ENCODE data around the gene SPOP. TPM values are rescaled to one million over a fixed set of nuclear protein-coding genes. Genes with fewer than 3 reads are reported as not detected.

Gene SPOP
- total RNA-seq, 1 experiment from 2014 or later: 52.3 TPM

GRCh38 chr17:49723423-49723822, 45.5 kb upstream of the SPOP start:
- no peak for DNase-seq (ENCODE audit: unreplicated experiment)
- no peak overlapping the region for H3K4me3 Mint-ChIP-seq (ENCODE audit: unreplicated experiment)
- BruUV-seq (replicated peaks): no TSS peak
- no peaks in the 10 kb centered on the region for H3K27me3 Mint-ChIP-seq (ENCODE audit: insufficient read depth, unreplicated experiment)
- CTCF ChIA-PET: interaction anchor here (1.0 kb wide), 1 partner anchor 15 kb away, joined by 5 read pairs; no protein-coding TSS in a partner anchor
- TF ChIP-seq CTCF (IDR thresholded peaks at IDR 0.05; ENCODE audit: unreplicated experiment): no peak
- POLR2A ChIA-PET: no interaction called here
- H3K4me1 Mint-ChIP-seq (ENCODE audit: insufficient read depth, unreplicated experiment): no peaks in the 10 kb centered on the region
- no peaks in the 10 kb centered on the region for H3K9me3 Mint-ChIP-seq (ENCODE audit: unreplicated experiment)
- H3K27ac Mint-ChIP-seq (ENCODE audit: low read depth, unreplicated experiment): no peak overlapping the region
- intact Hi-C loops (cut with micrococcal nuclease): no loop called here
- no peaks in the 10 kb centered on the region for H3K36me3 Mint-ChIP-seq (ENCODE audit: insufficient read depth, unreplicated experiment)

- no peak overlapping the region for H3K27ac Mint-ChIP-seq (ENCODE audit: low read depth, unreplicated experiment)
- CTCF ChIA-PET: interaction anchor here (0.7 to 1.1 kb wide), 4 partner anchors 9 to 147 kb away, joined by 4 to 7 read pairs (median 5); partner anchors contain the start of gene SLC35B1
- H3K4me3 Mint-ChIP-seq (ENCODE audit: unreplicated experiment): no peak overlapping the region
- H3K4me1 Mint-ChIP-seq (ENCODE audit: insufficient read depth, unreplicated experiment): no peaks in the 10 kb centered on the region
- no peak for TF ChIP-seq CTCF (IDR thresholded peaks at IDR 0.05; ENCODE audit: unreplicated experiment)
- no peaks in the 10 kb centered on the region for H3K27me3 Mint-ChIP-seq (ENCODE audit: insufficient read depth, unreplicated experiment)
- H3K36me3 Mint-ChIP-seq (ENCODE audit: insufficient read depth, unreplicated experiment): no peaks in the 10 kb centered on the region
- no TSS peak for BruUV-seq (replicated peaks)
- intact Hi-C loops (cut with micrococcal nuclease): no loop called here
- no peaks in the 10 kb centered on the region for H3K9me3 Mint-ChIP-seq (ENCODE audit: unreplicated experiment)
- DNase-seq (ENCODE audit: unreplicated experiment): no peak
- POLR2A ChIA-PET: interaction anchor here (0.6 to 4.8 kb wide), 2 partner anchors 13 to 294 kb away, joined by 4 to 23 read pairs; partner anchors contain the start of gene SLC35B1
Measured at GRCh38 chr17:49722066-49722465, 44.2 kb upstream of the SPOP start.

- TF ChIP-seq CTCF (IDR thresholded peaks at IDR 0.05; ENCODE audit: unreplicated experiment): no peak
- Mint-ChIP-seq H3K9me3 (ENCODE audit: unreplicated experiment) (no peaks in the 10 kb centered on the region), H3K4me3 (ENCODE audit: unreplicated experiment) (no peak overlapping the region), H3K4me1 (ENCODE audit: insufficient read depth, unreplicated experiment) (no peaks in the 10 kb centered on the region), H3K27ac (ENCODE audit: low read depth, unreplicated experiment) (no peak overlapping the region), H3K36me3 (ENCODE audit: insufficient read depth, unreplicated experiment) (peaks cover 8% of the 10 kb centered on the region), H3K27me3 (ENCODE audit: insufficient read depth, unreplicated experiment) (no peaks in the 10 kb centered on the region)
- DNase-seq (ENCODE audit: unreplicated experiment): no peak
- CTCF ChIA-PET: interaction anchor here (1.2 to 2.1 kb wide), 2 partner anchors 9 to 21 kb away, joined by 3 to 8 read pairs; partner anchors contain the start of gene SLC35B1
- BruUV-seq (replicated peaks): no TSS peak
- intact Hi-C loops (cut with micrococcal nuclease): no loop called here
- POLR2A ChIA-PET: no interaction called here
Measured at GRCh38 chr17:49717371-49717861, 39.5 kb upstream of the SPOP start.

GRCh38 chr17:49716668-49717364, 38.9 kb upstream of the SPOP start:
- no TSS peak for BruUV-seq (replicated peaks)
- no peaks in the 10 kb centered on the region for H3K27me3 Mint-ChIP-seq (ENCODE audit: insufficient read depth, unreplicated experiment)
- DNase-seq (ENCODE audit: unreplicated experiment): no peak
- intact Hi-C loops (cut with micrococcal nuclease): no loop called here
- no peak overlapping the region for H3K27ac Mint-ChIP-seq (ENCODE audit: low read depth, unreplicated experiment)
- ChIA-PET POLR2A (no interaction called here), CTCF (interaction anchor here (0.6 to 2.1 kb wide), 3 partner anchors 9 to 168 kb away, joined by 3 to 8 read pairs (median 3); partner anchors contain the start of gene SLC35B1)
- H3K4me3 Mint-ChIP-seq (ENCODE audit: unreplicated experiment): no peak overlapping the region
- no peaks in the 10 kb centered on the region for H3K4me1 Mint-ChIP-seq (ENCODE audit: insufficient read depth, unreplicated experiment)
- peaks cover 8% of the 10 kb centered on the region for H3K36me3 Mint-ChIP-seq (ENCODE audit: insufficient read depth, unreplicated experiment)
- TF ChIP-seq CTCF (IDR thresholded peaks at IDR 0.05; ENCODE audit: unreplicated experiment): no peak
- H3K9me3 Mint-ChIP-seq (ENCODE audit: unreplicated experiment): no peaks in the 10 kb centered on the region
